BLaER1 (cell line): ENCODE measurements around the gene ELOB.
A peak's percentile ranks its signal among the peaks of the same experiment; 100 is the strongest.

ENCODE experiments used
- H3K27ac ChIP-seq: shearing (Covaris generic); formaldehyde crosslinking; 2 replicates; pipeline ENCODE4 v1.8.1; 2022
- H3K27me3 ChIP-seq: shearing (Covaris generic); formaldehyde crosslinking; 2 replicates; pipeline ENCODE4 v1.8.1; 2022
- H3K36me3 ChIP-seq: shearing (Covaris generic); formaldehyde crosslinking; 2 replicates; pipeline ENCODE4 v1.8.1; 2022
- H3K4me1 ChIP-seq: shearing (Covaris generic); formaldehyde crosslinking; 2 replicates; pipeline ENCODE4 v1.8.1; 2022
- H3K4me2 ChIP-seq: shearing (Covaris generic); formaldehyde crosslinking; 2 replicates; pipeline ENCODE4 v1.8.1; 2022
- H3K4me3 ChIP-seq: shearing (Covaris generic); formaldehyde crosslinking; 2 replicates; pipeline ENCODE4 v1.8.1; 2022
- H3K9ac ChIP-seq: shearing (Covaris generic); formaldehyde crosslinking; 2 replicates; pipeline ENCODE4 v1.8.1; 2022
- H3K9me3 ChIP-seq: shearing (Covaris generic); formaldehyde crosslinking; 2 replicates; pipeline ENCODE4 v1.8.1; 2022
- H4K20me1 ChIP-seq: shearing (Covaris generic); formaldehyde crosslinking; 2 replicates; pipeline ENCODE4 v1.8.1; 2022
- Cebpa-rat ChIP-seq: shearing (Covaris generic); IDR thresholded peaks from 2 replicates; pipeline ENCODE4 v1.8.1; 2022

Gene ELOB

DNA sequence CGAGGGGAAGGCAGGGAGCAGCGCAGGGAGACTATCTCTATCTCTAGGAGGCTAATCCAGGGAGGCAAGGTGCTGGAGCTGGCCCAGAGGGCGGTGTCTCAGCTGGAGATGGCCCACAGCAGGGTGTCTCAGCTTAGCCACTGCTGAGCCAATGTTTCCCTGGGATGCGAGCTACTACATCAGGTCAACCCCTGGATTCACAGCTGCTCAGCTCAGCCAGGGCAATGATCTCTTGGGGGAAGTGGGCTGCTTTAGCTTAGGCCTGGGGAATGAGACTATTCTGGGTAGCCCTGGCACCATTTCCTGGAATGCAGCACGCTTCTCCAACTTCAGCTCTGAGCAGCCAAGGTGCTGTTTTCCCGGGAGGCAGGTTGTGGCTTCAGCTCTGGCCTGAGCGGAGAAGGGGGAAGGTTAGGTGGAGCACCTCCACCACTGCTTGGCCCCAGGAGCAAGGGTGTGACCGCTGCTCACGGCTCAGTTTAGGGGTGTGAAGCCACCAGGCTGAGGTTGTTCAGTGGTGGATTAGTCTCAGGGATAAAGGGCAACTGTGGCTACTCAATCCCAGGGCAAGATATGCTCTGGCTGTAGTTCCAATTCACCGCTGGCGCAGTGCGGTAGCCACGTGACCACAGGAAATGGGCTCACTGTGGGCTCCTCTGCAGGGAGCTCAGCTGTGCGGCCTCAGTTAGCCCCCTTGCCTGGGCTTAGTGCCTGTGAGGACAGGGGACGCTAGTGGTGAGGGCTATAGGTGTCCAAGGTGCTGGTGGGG is 34.8 kb upstream of the ELOB start:
- Histone ChIP-seq H3K9me3 (no peaks in the 10 kb centered on the region), H3K27ac (peak overlapping the region; percentile 44; the same call in 1 of the 2 replicates), H3K4me1 (peaks cover 33% of the 10 kb centered on the region), H3K4me3 (no peak overlapping the region), H3K36me3 (no peaks in the 10 kb centered on the region), H3K4me2 (peak overlapping the region; percentile 44), H3K27me3 (no peaks in the 10 kb centered on the region), H3K9ac (no peak overlapping the region; the same call in 1 of the 2 replicates), H4K20me1 (no peaks in the 10 kb centered on the region)
- no peak for TF ChIP-seq Cebpa-rat

DNA sequence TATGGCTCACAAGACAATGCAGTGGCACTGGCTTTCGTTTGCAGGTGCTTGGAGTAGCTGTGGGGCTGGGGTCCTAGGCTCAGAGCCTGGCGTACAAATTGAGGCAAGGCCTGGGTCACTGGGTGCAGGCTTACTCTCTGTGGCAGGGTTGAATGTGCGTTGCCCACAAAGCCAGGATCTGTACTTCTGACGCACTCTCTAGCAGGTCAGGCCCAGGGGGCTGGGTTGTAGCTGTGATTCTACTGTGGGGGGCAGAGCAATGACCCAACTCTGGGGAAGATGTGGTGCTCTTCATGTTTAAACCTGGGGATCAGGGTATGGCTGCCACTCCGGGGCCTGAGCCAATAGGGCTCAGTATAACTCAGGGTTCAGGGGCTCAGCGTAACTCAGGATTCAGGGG is 33.6 kb upstream of the ELOB start:
- Histone ChIP-seq H3K4me1 (peaks cover 21% of the 10 kb centered on the region), H3K9ac (no peak overlapping the region), H3K27me3 (no peaks in the 10 kb centered on the region)

GRCh38 chr16:2809149-2809760 is 32.2 kb upstream of the ELOB start:
- no peaks in the 10 kb centered on the region; the same call in 1 of the 2 replicates for H3K27me3 ChIP-seq
- H3K27ac ChIP-seq, result no peak overlapping the region
- no peaks in the 10 kb centered on the region for H3K36me3 ChIP-seq
- H4K20me1 ChIP-seq, result no peaks in the 10 kb centered on the region
- no peak for TF ChIP-seq Cebpa-rat
- peaks cover 10% of the 10 kb centered on the region for H3K4me1 ChIP-seq
- H3K9ac ChIP-seq, result no peak overlapping the region
- no peak overlapping the region for H3K4me2 ChIP-seq
- no peak overlapping the region for H3K4me3 ChIP-seq
- H3K9me3 ChIP-seq, result peaks cover 13% of the 10 kb centered on the region

More for the DNA sequence above, 33.6 kb upstream of the ELOB start:
- TF ChIP-seq Cebpa-rat, result no peak
- no peaks in the 10 kb centered on the region for H3K9me3 ChIP-seq
- no peak overlapping the region for H3K27ac ChIP-seq
- H3K4me3 ChIP-seq, result no peak overlapping the region
- no peaks in the 10 kb centered on the region for H4K20me1 ChIP-seq
- no peak overlapping the region for H3K4me2 ChIP-seq
- H3K36me3 ChIP-seq, result no peaks in the 10 kb centered on the region

DNA sequence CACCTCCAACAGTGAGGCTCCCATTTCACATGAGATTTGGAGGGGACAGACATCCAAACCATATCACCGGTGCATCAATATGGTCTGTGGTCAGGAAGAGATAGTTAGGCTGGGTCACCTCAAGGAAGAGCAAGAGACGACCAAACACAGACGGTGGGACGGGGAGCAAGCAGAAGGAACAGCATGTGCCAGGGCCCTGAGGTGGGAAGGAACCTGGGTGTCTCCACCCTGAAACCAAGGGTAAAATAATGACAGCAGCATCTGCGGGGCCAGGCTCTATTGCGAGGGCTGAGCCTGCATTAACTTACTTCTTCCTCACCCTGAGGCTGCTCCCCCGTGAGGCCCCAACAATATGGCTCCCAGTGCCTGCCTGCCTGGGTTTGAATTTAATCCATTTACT is 31.1 kb upstream of the ELOB start:
- no peak overlapping the region for H3K4me2 ChIP-seq
- no peaks in the 10 kb centered on the region for H4K20me1 ChIP-seq
- H3K36me3 ChIP-seq, result no peaks in the 10 kb centered on the region
- no peak for TF ChIP-seq Cebpa-rat
- no peak overlapping the region for H3K27ac ChIP-seq
- H3K4me1 ChIP-seq, result peaks cover 10% of the 10 kb centered on the region
- H3K4me3 ChIP-seq, result no peak overlapping the region
- no peak overlapping the region for H3K9ac ChIP-seq
- H3K27me3 ChIP-seq, result no peaks in the 10 kb centered on the region; the same call in 1 of the 2 replicates
- peaks cover 20% of the 10 kb centered on the region for H3K9me3 ChIP-seq

GRCh38 chr16:2806286-2806685 is 29.2 kb upstream of the ELOB start:
- no peak for TF ChIP-seq Cebpa-rat
- Histone ChIP-seq H3K4me2 (no peak overlapping the region), H3K9me3 (peaks cover 20% of the 10 kb centered on the region), H3K27ac (no peak overlapping the region), H3K27me3 (no peaks in the 10 kb centered on the region; the same call in 1 of the 2 replicates), H3K9ac (no peak overlapping the region), H4K20me1 (no peaks in the 10 kb centered on the region), H3K4me3 (no peak overlapping the region), H3K4me1 (no peaks in the 10 kb centered on the region), H3K36me3 (no peaks in the 10 kb centered on the region)

- Histone ChIP-seq H3K4me2 (no peak overlapping the region), H3K27ac (no peak overlapping the region), H3K9ac (no peak overlapping the region), H3K4me1 (no peaks in the 10 kb centered on the region), H3K36me3 (no peaks in the 10 kb centered on the region), H4K20me1 (no peaks in the 10 kb centered on the region), H3K27me3 (no peaks in the 10 kb centered on the region; the same call in 1 of the 2 replicates), H3K9me3 (peaks cover 20% of the 10 kb centered on the region), H3K4me3 (no peak overlapping the region)
- TF ChIP-seq Cebpa-rat, result no peak
Measured at GRCh38 chr16:2804728-2805127, 27.6 kb upstream of the ELOB start.

GRCh38 chr16:2803545-2804195 is 26.6 kb upstream of the ELOB start:
- no peak for TF ChIP-seq Cebpa-rat
- Histone ChIP-seq H3K9ac (no peak overlapping the region), H3K4me2 (no peak overlapping the region), H3K27ac (no peak overlapping the region), H3K4me3 (no peak overlapping the region), H3K4me1 (no peaks in the 10 kb centered on the region), H3K27me3 (no peaks in the 10 kb centered on the region; the same call in 1 of the 2 replicates), H4K20me1 (no peaks in the 10 kb centered on the region), H3K9me3 (peaks cover 20% of the 10 kb centered on the region), H3K36me3 (no peaks in the 10 kb centered on the region)

DNA sequence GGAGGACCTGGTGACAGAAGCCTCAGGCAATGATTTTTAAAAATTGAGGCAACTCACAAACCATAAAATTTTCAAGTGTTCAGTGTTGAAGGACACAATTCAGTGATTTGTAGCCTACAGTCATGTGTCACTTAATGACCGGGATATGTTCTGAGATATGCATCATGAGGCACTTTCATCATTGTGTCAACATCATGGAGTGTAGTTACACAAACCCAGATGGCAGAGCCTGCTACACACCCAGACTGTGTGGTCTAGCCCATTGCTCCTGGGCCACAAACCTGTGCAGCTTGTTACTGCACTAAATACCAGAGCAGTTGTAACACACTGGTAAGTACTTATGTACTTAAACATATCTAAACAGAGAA is 22.8 kb upstream of the ELOB start:
- H3K27me3 ChIP-seq, result no peaks in the 10 kb centered on the region; the same call in 1 of the 2 replicates
- H3K9ac ChIP-seq, result no peak overlapping the region
- no peak overlapping the region for H3K4me2 ChIP-seq
- H3K4me3 ChIP-seq, result no peak overlapping the region
- no peaks in the 10 kb centered on the region for H3K36me3 ChIP-seq
- H4K20me1 ChIP-seq, result no peaks in the 10 kb centered on the region
- H3K4me1 ChIP-seq, result no peaks in the 10 kb centered on the region
- TF ChIP-seq Cebpa-rat, result no peak
- no peak overlapping the region for H3K27ac ChIP-seq
- H3K9me3 ChIP-seq, result peaks cover 22% of the 10 kb centered on the region

DNA sequence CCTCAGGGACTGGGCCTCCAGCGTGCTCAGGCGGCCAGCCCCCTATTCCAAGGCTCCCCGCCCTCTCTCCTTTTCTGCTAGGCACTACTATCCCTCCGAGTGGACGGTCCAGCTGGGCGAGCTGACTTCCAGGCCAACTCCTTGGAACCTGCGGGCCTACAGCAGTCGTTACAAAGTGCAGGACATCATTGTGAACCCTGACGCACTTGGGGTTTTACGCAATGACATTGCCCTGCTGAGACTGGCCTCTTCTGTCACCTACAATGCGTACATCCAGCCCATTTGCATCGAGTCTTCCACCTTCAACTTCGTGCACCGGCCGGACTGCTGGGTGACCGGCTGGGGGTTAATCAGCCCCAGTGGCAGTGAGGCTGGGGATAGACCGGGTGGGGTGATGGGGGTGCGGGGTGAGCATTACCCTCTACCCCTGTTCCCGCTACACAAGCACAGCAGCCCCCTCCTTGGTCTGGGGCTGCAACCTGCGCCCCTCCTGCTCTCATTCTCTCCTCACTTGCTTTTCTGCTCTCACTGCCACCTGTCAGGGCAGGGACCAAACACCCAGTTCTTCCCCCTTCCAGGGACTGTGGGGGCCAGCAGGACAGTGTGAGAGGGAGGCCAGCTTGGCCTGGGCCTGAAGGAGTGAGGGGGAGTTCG is 22.3 kb upstream of the ELOB start:
- Histone ChIP-seq H3K27me3 (no peaks in the 10 kb centered on the region; the same call in 1 of the 2 replicates), H3K4me3 (no peak overlapping the region), H3K36me3 (no peaks in the 10 kb centered on the region), H3K9ac (no peak overlapping the region), H3K4me2 (no peak overlapping the region), H3K4me1 (no peaks in the 10 kb centered on the region), H4K20me1 (no peaks in the 10 kb centered on the region), H3K27ac (no peak overlapping the region), H3K9me3 (peaks cover 17% of the 10 kb centered on the region)
- no peak for TF ChIP-seq Cebpa-rat

GRCh38 chr16:2798723-2799204 is 21.7 kb upstream of the ELOB start:
- TF ChIP-seq Cebpa-rat, result no peak
- Histone ChIP-seq H3K4me2 (no peak overlapping the region), H3K9me3 (peaks cover 11% of the 10 kb centered on the region), H3K4me3 (no peak overlapping the region), H3K27me3 (no peaks in the 10 kb centered on the region), H3K4me1 (no peaks in the 10 kb centered on the region), H4K20me1 (no peaks in the 10 kb centered on the region), H3K9ac (no peak overlapping the region), H3K27ac (no peak overlapping the region), H3K36me3 (no peaks in the 10 kb centered on the region)
